HG03558 (cell line): ENCODE data around the gene ST8SIA5.

Experiments
- ATAC-seq: cut with Tn5 transposase; IDR thresholded peaks from one replicate; pipeline ENCODE4 v1.9.1; 2021; ENCODE audit warnings: moderate number of reproducible peaks; ENCODE audit not compliant: unreplicated experiment; ENCODE audit errors: extremely low read depth

The ST8SIA5 gene

GRCh38 chr18:46677611-46678010 lies 79.2 kb downstream of the ST8SIA5 start:
- no peak for ATAC-seq

- no peak for ATAC-seq
Observed at GRCh38 chr18:46676182-46676835, 80.5 kb downstream of the ST8SIA5 start.

- ATAC-seq: no peak
Observed at GRCh38 chr18:46675112-46675511, 81.7 kb downstream of the ST8SIA5 start.

GRCh38 chr18:46672062-46672970 lies 84.5 kb downstream of the ST8SIA5 start:
- ATAC-seq: no peak

- no peak for ATAC-seq
Observed at GRCh38 chr18:46668694-46669093, 88.2 kb downstream of the ST8SIA5 start.

- no peak for ATAC-seq
Observed at GRCh38 chr18:46668135-46668534, 88.7 kb downstream of the ST8SIA5 start.

- no peak for ATAC-seq
Observed at GRCh38 chr18:46663539-46663938, 93.3 kb downstream of the ST8SIA5 start.

GRCh38 chr18:46660957-46661749 lies 95.7 kb downstream of the ST8SIA5 start:
- ATAC-seq: no peak

- ATAC-seq: no peak
Observed at GRCh38 chr18:46659484-46659883, 97.4 kb downstream of the ST8SIA5 start.

- no peak for ATAC-seq
Observed at GRCh38 chr18:46657115-46657955, 99.5 kb downstream of the ST8SIA5 start, which contains the start of gene LOXHD1. Gene LOXHD1, minus strand, starts transcription at chr18:46657220. Its CDS starts 187 bp downstream, at chr18:46657033.

GRCh38 chr18:46656326-46657114 lies 100.3 kb downstream of the ST8SIA5 start:
- ATAC-seq: no peak

GRCh38 chr18:46652372-46652771 lies 104.5 kb downstream of the ST8SIA5 start:
- no peak for ATAC-seq

- no peak for ATAC-seq
Observed at GRCh38 chr18:46650681-46651080, 106.2 kb downstream of the ST8SIA5 start.

- no peak for ATAC-seq
Observed at GRCh38 chr18:46649071-46649862, 107.6 kb downstream of the ST8SIA5 start.

GRCh38 chr18:46646468-46646867 lies 110.4 kb downstream of the ST8SIA5 start:
- ATAC-seq: no peak

- ATAC-seq: no peak
Observed at GRCh38 chr18:46642561-46642960, 114.3 kb downstream of the ST8SIA5 start.

- no peak for ATAC-seq
Observed at GRCh38 chr18:46641917-46642316, 114.9 kb downstream of the ST8SIA5 start.

GRCh38 chr18:46639386-46639785 lies 117.5 kb downstream of the ST8SIA5 start:
- ATAC-seq: no peak
